ENCODE data around the gene PHGDH. TPM values are rescaled to one million over a fixed set of nuclear protein-coding genes. Genes with fewer than 3 reads are reported as not detected.

PHGDH gene
- total and polyA plus RNA-seq, 9 of the 15 experiments (the other 6 are each of a cell fraction or from before 2014, with no cell fraction given) = 6.7 to 84.2 (median 36.2) TPM

GRCh38 chr1:119712342-119713038 lies 756 bp downstream of the PHGDH start (continued):
- TF ChIP-seq, protein P1, sequence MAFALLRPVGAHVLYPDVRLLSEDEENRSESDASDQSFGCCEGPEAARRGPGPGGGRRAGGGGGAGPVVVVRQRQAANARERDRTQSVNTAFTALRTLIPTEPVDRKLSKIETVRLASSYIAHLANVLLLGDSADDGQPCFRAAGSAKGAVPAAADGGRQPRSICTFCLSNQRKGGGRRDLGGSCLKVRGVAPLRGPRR (CRISPR knock-in tag; IDR thresholded peaks at IDR 0.05) = no peak
- TF ChIP-seq MITF (IDR thresholded peaks at IDR 0.05) (no peak), HOXB6 (CRISPR knock-in tag; IDR thresholded peaks at IDR 0.05; ENCODE audit: borderline replicate concordance) (no peak), ZBTB40 (IDR thresholded peaks at IDR 0.05) (no peak; the same call in 1 of the 2 replicates), ZBTB40 (CRISPR knock-in tag; IDR thresholded peaks at IDR 0.05) (no peak), RFX7 (CRISPR knock-in tag; IDR thresholded peaks at IDR 0.05) (no peak), ZNF740 (CRISPR knock-in tag; IDR thresholded peaks at IDR 0.05) (peak; percentile 79), ZNF740 (tag; IDR thresholded peaks at IDR 0.05) (peak in 1 of 2 experiments; percentile 81; a peak in 2 of 4 replicates), ZNF445 (CRISPR knock-in tag; IDR thresholded peaks at IDR 0.05; ENCODE audit: low read depth) (no peak), ZFP36 (IDR thresholded peaks at IDR 0.05; ENCODE audit: low read depth, low read length, partially characterized antibody) (no peak), HCFC1 (IDR thresholded peaks at IDR 0.05; ENCODE audit: low read depth, low read length) (0 out of 2 replicates have a peak, but pooled peaks have one; percentile 9)
- TF ChIP-seq, protein P2, sequence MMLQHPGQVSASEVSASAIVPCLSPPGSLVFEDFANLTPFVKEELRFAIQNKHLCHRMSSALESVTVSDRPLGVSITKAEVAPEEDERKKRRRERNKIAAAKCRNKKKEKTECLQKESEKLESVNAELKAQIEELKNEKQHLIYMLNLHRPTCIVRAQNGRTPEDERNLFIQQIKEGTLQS (IDR thresholded peaks at IDR 0.05) = peak; percentile 86
- TF ChIP-seq, protein P2 (CRISPR knock-in tag; conservative IDR thresholded peaks at IDR 0.05) = no peak

Measured in K562 (cell line).